OCI-LY7 (cell line): ENCODE data around the gene PRKAR2A.
"Not testable (repeated sequence)": the region's sequence is repeated elsewhere in the genome, so short reads cannot be mapped to it uniquely, and the experiment has no call there.

Source experiments
- EZH2phosphoT487 ChIP-seq: fragments of 200-600 bp; sonication (generic); IDR thresholded peaks from 2 replicates; pipeline ENCODE4 v1.6.1; 2018; ENCODE audit warnings: low read depth, borderline replicate concordance, mild to moderate bottlenecking, mixed run types, antibody characterized with exemption, low read length, moderate library complexity, mixed read lengths
- TF ChIP-seq, protein P1 (sequence below): fragments of 200-600 bp; sonication (generic); conservative IDR thresholded peaks from 2 replicates; pipeline ENCODE4 v1.5.1; 2014; ENCODE audit warnings: mild to moderate bottlenecking, antibody characterized with exemption, low read length, moderate library complexity, mixed read lengths

DNA sequence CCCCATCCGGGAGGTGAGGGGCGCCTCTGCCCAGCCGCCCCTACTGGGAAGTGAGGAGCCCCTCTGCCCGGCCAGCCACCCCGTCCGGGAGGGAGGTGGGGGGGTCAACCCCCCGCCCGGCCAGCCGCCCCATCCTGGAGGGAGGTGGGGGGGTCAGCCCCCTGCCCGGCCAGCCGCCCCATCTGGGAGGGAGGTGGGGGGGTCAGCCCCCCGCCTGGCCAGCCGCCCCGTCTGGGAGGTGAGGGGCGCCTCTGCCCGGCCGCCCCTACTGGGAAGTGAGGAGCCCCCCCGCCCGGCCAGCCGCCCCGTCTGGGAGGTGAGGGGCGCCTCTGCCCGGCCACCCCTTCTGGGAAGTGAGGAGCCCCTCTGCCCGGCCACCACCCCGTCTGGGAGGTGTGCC, 113.1 kb downstream of the PRKAR2A start:
- TF ChIP-seq, protein P1, sequence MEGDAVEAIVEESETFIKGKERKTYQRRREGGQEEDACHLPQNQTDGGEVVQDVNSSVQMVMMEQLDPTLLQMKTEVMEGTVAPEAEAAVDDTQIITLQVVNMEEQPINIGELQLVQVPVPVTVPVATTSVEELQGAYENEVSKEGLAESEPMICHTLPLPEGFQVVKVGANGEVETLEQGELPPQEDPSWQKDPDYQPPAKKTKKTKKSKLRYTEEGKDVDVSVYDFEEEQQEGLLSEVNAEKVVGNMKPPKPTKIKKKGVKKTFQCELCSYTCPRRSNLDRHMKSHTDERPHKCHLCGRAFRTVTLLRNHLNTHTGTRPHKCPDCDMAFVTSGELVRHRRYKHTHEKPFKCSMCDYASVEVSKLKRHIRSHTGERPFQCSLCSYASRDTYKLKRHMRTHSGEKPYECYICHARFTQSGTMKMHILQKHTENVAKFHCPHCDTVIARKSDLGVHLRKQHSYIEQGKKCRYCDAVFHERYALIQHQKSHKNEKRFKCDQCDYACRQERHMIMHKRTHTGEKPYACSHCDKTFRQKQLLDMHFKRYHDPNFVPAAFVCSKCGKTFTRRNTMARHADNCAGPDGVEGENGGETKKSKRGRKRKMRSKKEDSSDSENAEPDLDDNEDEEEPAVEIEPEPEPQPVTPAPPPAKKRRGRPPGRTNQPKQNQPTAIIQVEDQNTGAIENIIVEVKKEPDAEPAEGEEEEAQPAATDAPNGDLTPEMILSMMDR = not testable (repeated sequence)
- TF ChIP-seq EZH2phosphoT487 = not testable (repeated sequence)
